Keratinocyte (primary cell): ENCODE data around the gene SLC25A25. TPM values are rescaled to one million over a fixed set of nuclear protein-coding genes. Genes with fewer than 3 reads are reported as not detected.

Source experiments
- DNase-seq: peaks from one replicate; pipeline ENCODE4 v3.0.0-alpha.2; 2011; ENCODE audit warnings: low read depth, missing footprints, low spot score
- FAIRE-seq: peaks from 2 replicates; lab custom pipeline; 2011; peaks lifted over from hg19 to GRCh38; lab: Jason Lieb, UNC
- H2AFZ ChIP-seq: 2 replicates; pipeline ENCODE4 v1.6.0; 2012; ENCODE audit warnings: low read length, control low read depth, inconsistent platforms; ENCODE audit not compliant: control insufficient read depth
- H3K27ac ChIP-seq: 2 replicates; pipeline ENCODE4 v1.5.1; 2011; ENCODE audit warnings: low read length; ENCODE audit not compliant: control insufficient read depth, insufficient read depth
- H3K27me3 ChIP-seq: 3 replicates; pipeline ENCODE4 v1.6.0; 2011; ENCODE audit warnings: low read length; ENCODE audit not compliant: control insufficient read depth, insufficient read depth; ENCODE audit errors: extremely low read depth
- H3K36me3 ChIP-seq, 2 experiments: 2 replicates in 1 of 2; 3 replicates in 1 of 2; pipeline ENCODE4 v1.5.1; 2011; ENCODE audit warnings: low read length in 2 of 2, mild to moderate bottlenecking in 1 of 2; ENCODE audit not compliant: control insufficient read depth in 2 of 2, insufficient read depth in 2 of 2; ENCODE audit errors: extremely low read depth in 1 of 2
- H3K4me1 ChIP-seq: 3 replicates; pipeline ENCODE4 v1.5.1; 2011; ENCODE audit warnings: low read length; ENCODE audit not compliant: control insufficient read depth, insufficient read depth; ENCODE audit errors: extremely low read depth
- H3K4me2 ChIP-seq: 3 replicates; pipeline ENCODE4 v1.6.0; 2011; ENCODE audit warnings: low read depth, low read length; ENCODE audit not compliant: control insufficient read depth, insufficient read depth; ENCODE audit errors: extremely low read depth
- H3K4me3 ChIP-seq, 3 experiments: fragments of 200-600 bp in 1 of 3; sonication (generic) in 1 of 3; 2 replicates in 2 of 3; 3 replicates in 1 of 3; pipeline ENCODE4 v1.5.1; 2011 to 2016; ENCODE audit warnings: low read length in 3 of 3, mild to moderate bottlenecking in 3 of 3, control low read depth in 2 of 3, inconsistent platforms in 1 of 3, low read depth in 1 of 3, mixed read lengths in 1 of 3, mixed run types in 1 of 3, moderate library complexity in 1 of 3; ENCODE audit not compliant: control insufficient read depth in 2 of 3, insufficient read depth in 2 of 3; ENCODE audit errors: extremely low read depth in 1 of 3
- H3K79me2 ChIP-seq: 2 replicates; pipeline ENCODE4 v1.6.0; 2012; ENCODE audit warnings: low read length; ENCODE audit not compliant: control insufficient read depth, insufficient read depth
- H3K9ac ChIP-seq: 3 replicates; pipeline ENCODE4 v1.6.0; 2011; ENCODE audit warnings: low read length; ENCODE audit not compliant: control insufficient read depth, insufficient read depth; ENCODE audit errors: extremely low read depth
- H3K9me1 ChIP-seq: 3 replicates; pipeline ENCODE4 v1.6.0; 2011; ENCODE audit warnings: low read length; ENCODE audit not compliant: control insufficient read depth, insufficient read depth; ENCODE audit errors: extremely low read depth
- H3K9me3 ChIP-seq: 2 replicates; pipeline ENCODE4 v1.5.1; 2012; ENCODE audit warnings: low read depth, low read length; ENCODE audit not compliant: control insufficient read depth
- H4K20me1 ChIP-seq: 3 replicates; pipeline ENCODE4 v1.6.0; 2011; ENCODE audit warnings: low read length; ENCODE audit not compliant: control insufficient read depth, insufficient read depth; ENCODE audit errors: extremely low read depth
- CTCF ChIP-seq, 3 experiments: IDR thresholded peaks in 1 of 3; conservative IDR thresholded peaks in 1 of 3; optimal IDR thresholded peaks in 1 of 3; 2 replicates in 2 of 3; 3 replicates in 1 of 3; pipeline versions ENCODE3 to v1.5.1; 2011; ENCODE audit warnings: low read length in 3 of 3, mild to moderate bottlenecking in 3 of 3, moderate library complexity in 2 of 3, control low read depth in 1 of 3, inconsistent platforms in 1 of 3; ENCODE audit not compliant: insufficient read depth in 2 of 3; ENCODE audit errors: extremely low read depth in 1 of 3
- EZH2 ChIP-seq: IDR thresholded peaks from one replicate; pipeline ENCODE4 v1.6.1; 2012; ENCODE audit warnings: inconsistent platforms, mild to moderate bottlenecking, low read length, moderate library complexity
- dilution Hi-C: fragments of 300-500 bp; cut with MboI; formaldehyde crosslinking; loops from one replicate; pipeline ENCODE4 v1.7.0; 2020; ENCODE audit warnings: low sequenced_read_pairs; ENCODE audit not compliant: extremely low pct_ligation_motif_present
- polyA plus RNA-seq, 5 experiments: library from polyadenylated mRNA; depleted of rRNA in 3 of 5; stranded (reverse) in 3 of 5; stranded (forward) in 1 of 5; unstranded in 1 of 5; fragments of >200 nt; gene quantifications; 1 replicate in 1 of 5; 2 replicates in 3 of 5; 3 replicates in 1 of 5; pipeline versions ENCODE4 v1.2.1 to v1.2.3, GENCODE V29; 2011 to 2012; ENCODE audit warnings: missing spikeins in 2 of 5, low read depth in 1 of 5, low replicate concordance in 1 of 5

The SLC25A25 gene
- polyA plus RNA-seq, 1 donor (not counting 4 experiments of a cell fraction or from before 2014, with no cell fraction given) = 6.5 TPM

- Histone ChIP-seq H3K27me3 (no peaks in the 10 kb centered on the region), H3K4me3 (no peak overlapping the region), H3K4me2 (no peak overlapping the region), H3K36me3 (peaks cover 11 to 24% of the 10 kb centered on the region in 2 experiments), H3K27ac (no peak overlapping the region), H3K9ac (no peak overlapping the region), H3K9me1 (no peaks in the 10 kb centered on the region), H2AFZ (no peak overlapping the region), H3K9me3 (no peaks in the 10 kb centered on the region), H4K20me1 (no peaks in the 10 kb centered on the region), H3K4me1 (peaks cover 6% of the 10 kb centered on the region), H3K79me2 (no peaks in the 10 kb centered on the region)
- DNase-seq (no peak), FAIRE-seq (no peak)
- dilution Hi-C loops = no loop called here
- no peak for TF ChIP-seq CTCF (optimal IDR thresholded peaks at IDR 0.05 in 1 of 3, IDR thresholded peaks at IDR 0.05 in 1 of 3, conservative IDR thresholded peaks at IDR 0.05 in 1 of 3; ENCODE audit: extremely low read depth in 1 of 3, insufficient read depth in 2 of 3, low read length in 3 of 3)
- TF ChIP-seq EZH2 = no peak
These were observed 51.1 kb downstream of the SLC25A25 start for GRCh38 chr9:128118971-128119665.

GRCh38 chr9:128120061-128120740 is 52.2 kb downstream of the SLC25A25 start:
- no peak for FAIRE-seq
- no peak overlapping the region for H3K4me3 ChIP-seq
- no peaks in the 10 kb centered on the region for H3K9me1 ChIP-seq
- H3K9me3 ChIP-seq = no peaks in the 10 kb centered on the region
- H3K4me2 ChIP-seq = no peak overlapping the region
- H4K20me1 ChIP-seq = no peaks in the 10 kb centered on the region
- dilution Hi-C loops = no loop called here
- no peak overlapping the region for H3K9ac ChIP-seq
- H2AFZ ChIP-seq = no peak overlapping the region
- peaks cover 6% of the 10 kb centered on the region for H3K79me2 ChIP-seq
- H3K27ac ChIP-seq = no peak overlapping the region
- peaks cover 16 to 31% of the 10 kb centered on the region in 2 experiments for H3K36me3 ChIP-seq
- DNase-seq = no peak
- TF ChIP-seq EZH2 (no peak), CTCF (optimal IDR thresholded peaks at IDR 0.05 in 1 of 3, IDR thresholded peaks at IDR 0.05 in 1 of 3, conservative IDR thresholded peaks at IDR 0.05 in 1 of 3; ENCODE audit: extremely low read depth in 1 of 3, insufficient read depth in 2 of 3, low read length in 3 of 3) (no peak)
- H3K27me3 ChIP-seq = no peaks in the 10 kb centered on the region
- H3K4me1 ChIP-seq = peaks cover 6% of the 10 kb centered on the region
